AG04449 (cell line): ENCODE data around the gene JADE2.

ENCODE experiments used
- CTCF ChIA-PET: fragments of 350-600 bp; formaldehyde crosslinking; extraction: SDS; loops from one replicate; lab custom pipeline; 2021; ENCODE audit warnings: antibody characterized with exemption; lab: Yijun Ruan, JAX
- POLR2A ChIA-PET: fragments of 400-600, 350-600 bp; formaldehyde crosslinking; extraction: SDS; loops from one replicate; lab custom pipeline; 2020; ENCODE audit warnings: antibody characterized with exemption, inconsistent platforms; lab: Yijun Ruan, JAX
- DNase-seq: peaks from one replicate; pipeline ENCODE4 v3.0.0-alpha.2; 2010; ENCODE audit warnings: low read depth, low spot score
- H3K4me3 ChIP-seq: 2 replicates; pipeline ENCODE4 v1.5.1; 2011; ENCODE audit warnings: low read depth, mild to moderate bottlenecking, control low read depth, low read length
- CTCF ChIP-seq: IDR thresholded peaks from one replicate; pipeline ENCODE4 v1.5.1; 2011; ENCODE audit warnings: mild to moderate bottlenecking, moderate library complexity, low read length, control low read depth, inconsistent platforms; ENCODE audit not compliant: insufficient read depth; ENCODE audit errors: missing control alignments

The JADE2 gene

GRCh38 chr5:134533115-134533815 lies 7.8 kb downstream of the JADE2 start:
- no peak for DNase-seq
- ChIA-PET POLR2A (no interaction called here), CTCF (interaction anchor here (1.0 to 1.9 kb wide), 7 partner anchors 11 to 122 kb away, joined by 3 to 7 read pairs (median 4); partner anchors contain the start of gene CDKN2AIPNL)
- TF ChIP-seq CTCF = no peak
- H3K4me3 ChIP-seq = no peak overlapping the region

GRCh38 chr5:134534058-134534725 lies 8.7 kb downstream of the JADE2 start:
- DNase-seq = no peak
- H3K4me3 ChIP-seq = no peak overlapping the region
- ChIA-PET POLR2A (no interaction called here), CTCF (interaction anchor here (1.0 to 1.9 kb wide), 6 partner anchors 10 to 123 kb away, joined by 3 to 7 read pairs (median 4); partner anchors contain the start of gene CDKN2AIPNL)
- no peak for TF ChIP-seq CTCF

- POLR2A ChIA-PET = no interaction called here
Observed at GRCh38 chr5:134534726-134535110, 9.2 kb downstream of the JADE2 start.

GRCh38 chr5:134536876-134537275 lies 11.4 kb downstream of the JADE2 start:
- ChIA-PET POLR2A (no interaction called here), CTCF (interaction anchor here (1.2 to 3.8 kb wide), 2 partner anchors 9 to 41 kb away, joined by 3 to 28 read pairs; no protein-coding TSS in a partner anchor)
- no peak overlapping the region for H3K4me3 ChIP-seq
- no peak for TF ChIP-seq CTCF
- DNase-seq = no peak

More at GRCh38 chr5:134534726-134535110, 9.2 kb downstream of the JADE2 start:
- TF ChIP-seq CTCF = no peak
- CTCF ChIA-PET = interaction anchor here (1.6 to 1.9 kb wide), 4 partner anchors 12 to 123 kb away, joined by 4 to 7 read pairs (median 4); partner anchors contain the start of gene CDKN2AIPNL
- no peak overlapping the region for H3K4me3 ChIP-seq
- no peak for DNase-seq

- DNase-seq = no peak
- no peak for TF ChIP-seq CTCF
- H3K4me3 ChIP-seq = no peak overlapping the region
- ChIA-PET CTCF (interaction anchor here (0.7 to 3.8 kb wide), 3 partner anchors 9 to 41 kb away, joined by 3 to 28 read pairs (median 3); no protein-coding TSS in a partner anchor), POLR2A (no interaction called here)
Observed at GRCh38 chr5:134537297-134537696, 11.8 kb downstream of the JADE2 start.

- TF ChIP-seq CTCF = no peak
- H3K4me3 ChIP-seq = no peak overlapping the region
- ChIA-PET CTCF (interaction anchor here (3.8 kb wide), 1 partner anchor 10 kb away, joined by 28 read pairs; no protein-coding TSS in a partner anchor), POLR2A (no interaction called here)
- no peak for DNase-seq
Observed at GRCh38 chr5:134538296-134538695, 12.8 kb downstream of the JADE2 start.
